Dedifferentiated amniotic fluid mesenchymal stem cell (primary cell): ENCODE results near the gene DAG1.

Experiments used
- DNase-seq: peaks from one replicate; pipeline ENCODE4 v3.0.0-alpha.2; 2016; ENCODE audit errors: extremely low spot score

DAG1 gene

GRCh38 chr3:49554633-49555265 is 84.7 kb downstream of the DAG1 start:
- no peak for DNase-seq

GRCh38 chr3:49556500-49557275 is 86.6 kb downstream of the DAG1 start:
- no peak for DNase-seq

DNA sequence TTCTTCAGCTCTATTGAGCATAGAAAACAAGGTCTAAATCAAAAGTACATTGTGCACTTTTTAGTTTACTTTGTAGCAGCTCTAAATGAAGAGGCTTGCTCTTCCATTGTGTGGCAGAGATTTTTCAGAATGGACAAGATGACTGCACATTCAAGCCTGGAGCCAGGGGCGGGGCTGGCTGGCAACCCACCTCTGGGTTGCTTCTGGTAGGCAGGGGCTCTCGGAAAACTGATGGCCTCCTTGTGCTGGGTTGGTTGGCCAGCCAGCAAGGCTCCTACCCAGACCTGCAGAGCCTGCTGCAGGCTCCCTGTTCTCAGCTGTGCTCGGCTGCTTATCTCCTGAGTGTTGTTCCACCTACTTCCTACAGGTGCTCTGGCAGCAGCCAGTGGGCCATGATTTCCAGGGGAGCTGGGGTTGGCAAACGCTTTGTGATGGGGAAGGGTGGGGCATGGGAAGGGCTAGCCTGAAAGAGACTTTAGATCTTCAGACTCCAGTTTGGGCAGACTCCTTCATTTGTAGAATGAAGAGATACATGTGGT is 93.0 kb downstream of the DAG1 start:
- no peak for DNase-seq

DNA sequence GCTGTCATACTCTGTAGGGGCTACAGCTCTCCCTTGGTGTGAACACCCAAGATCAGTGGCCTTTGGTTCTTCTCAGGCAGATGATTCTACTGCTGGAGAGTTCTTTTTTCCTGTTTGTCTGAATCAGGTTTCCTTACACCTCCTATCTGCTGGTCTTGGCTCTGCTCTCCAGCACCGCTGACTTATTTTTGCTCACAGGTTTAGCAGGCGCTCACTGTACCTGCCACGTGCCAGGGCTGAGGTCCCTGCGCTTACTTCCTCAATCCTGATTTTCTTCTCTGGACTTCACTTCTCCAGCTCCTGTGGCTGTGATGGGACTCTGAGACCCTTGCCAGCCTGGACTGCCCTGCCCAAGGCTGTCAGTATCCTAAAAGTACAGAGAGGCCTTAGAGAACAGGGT is 93.7 kb downstream of the DAG1 start:
- DNase-seq: no peak

DNA sequence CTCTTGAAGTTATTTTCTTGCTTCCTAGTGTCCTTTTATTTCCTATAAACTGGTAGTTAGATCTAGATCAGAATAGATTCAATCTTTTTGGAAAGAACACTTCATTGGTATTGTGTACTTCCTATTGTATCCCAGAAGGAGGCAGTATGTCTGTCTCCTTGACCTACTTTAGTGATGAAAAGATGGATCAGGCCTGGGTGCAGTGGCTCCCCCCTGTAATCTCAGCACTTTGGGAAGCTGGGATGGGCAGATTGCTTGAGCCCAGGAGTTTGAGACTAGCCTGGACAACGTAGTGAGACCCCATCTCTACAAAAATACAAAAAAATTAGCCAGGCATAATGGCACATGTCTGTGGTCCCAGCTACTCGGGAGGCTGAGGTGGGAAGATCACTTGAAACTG is 96.2 kb downstream of the DAG1 start:
- DNase-seq: no peak

GRCh38 chr3:49567406-49567805 is 97.3 kb downstream of the DAG1 start:
- DNase-seq: no peak

DNA sequence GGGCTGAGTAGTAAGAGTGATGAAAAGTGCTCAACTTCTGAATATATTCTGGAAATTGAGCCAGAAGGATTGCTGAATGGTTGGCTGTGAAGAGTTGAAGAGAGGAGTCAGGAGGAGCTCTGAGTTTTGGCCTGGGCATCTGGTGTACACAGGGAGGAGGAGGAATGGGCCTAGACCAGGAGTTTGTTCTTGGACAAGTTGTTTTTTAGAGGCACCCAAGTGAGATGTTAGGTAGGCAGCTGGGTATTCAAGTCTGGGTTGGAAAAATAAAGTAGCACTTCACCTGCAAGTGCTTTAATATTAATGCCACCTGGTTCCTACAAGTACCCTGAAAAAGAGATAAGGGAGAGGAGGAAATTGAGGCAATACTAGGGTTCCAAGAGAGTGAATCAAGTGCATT is 98.9 kb downstream of the DAG1 start:
- no peak for DNase-seq

DNA sequence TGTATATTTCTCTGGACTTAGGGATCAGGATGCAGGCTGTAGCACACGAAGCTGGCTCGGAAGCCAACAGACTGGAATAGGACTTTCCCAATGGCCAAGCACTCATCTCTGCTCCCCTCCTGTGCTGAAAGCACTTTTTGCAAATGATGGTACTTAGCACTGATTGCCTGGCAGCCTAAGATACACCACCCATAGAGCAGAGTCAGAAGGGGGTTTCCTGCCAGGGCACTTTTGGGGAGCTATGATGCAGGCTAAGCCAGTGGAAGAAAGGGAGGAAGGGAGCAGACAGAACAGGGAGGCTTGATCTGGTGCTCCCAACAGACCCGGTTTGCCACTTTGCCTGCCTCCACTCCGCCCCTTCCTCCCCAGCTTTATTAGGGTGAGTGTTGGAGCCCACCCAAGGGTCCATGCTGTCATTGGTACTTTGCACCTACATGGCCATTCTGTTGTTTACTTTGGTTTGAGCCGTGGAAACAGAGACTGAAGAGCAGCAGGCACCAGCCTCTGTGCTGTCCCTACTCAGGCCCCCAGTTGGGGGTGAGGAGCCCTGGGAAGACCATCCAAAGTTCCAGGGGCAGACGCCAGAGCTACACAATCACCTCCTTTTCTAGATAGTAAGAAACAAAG is 100.1 kb downstream of the DAG1 start:
- no peak for DNase-seq

GRCh38 chr3:49582177-49582576 is 112.1 kb downstream of the DAG1 start:
- DNase-seq: no peak
